ENCODE data around the gene CEND1.
A peak's percentile ranks its signal among the peaks of the same experiment; 100 is the strongest.

The CEND1 gene

DNA sequence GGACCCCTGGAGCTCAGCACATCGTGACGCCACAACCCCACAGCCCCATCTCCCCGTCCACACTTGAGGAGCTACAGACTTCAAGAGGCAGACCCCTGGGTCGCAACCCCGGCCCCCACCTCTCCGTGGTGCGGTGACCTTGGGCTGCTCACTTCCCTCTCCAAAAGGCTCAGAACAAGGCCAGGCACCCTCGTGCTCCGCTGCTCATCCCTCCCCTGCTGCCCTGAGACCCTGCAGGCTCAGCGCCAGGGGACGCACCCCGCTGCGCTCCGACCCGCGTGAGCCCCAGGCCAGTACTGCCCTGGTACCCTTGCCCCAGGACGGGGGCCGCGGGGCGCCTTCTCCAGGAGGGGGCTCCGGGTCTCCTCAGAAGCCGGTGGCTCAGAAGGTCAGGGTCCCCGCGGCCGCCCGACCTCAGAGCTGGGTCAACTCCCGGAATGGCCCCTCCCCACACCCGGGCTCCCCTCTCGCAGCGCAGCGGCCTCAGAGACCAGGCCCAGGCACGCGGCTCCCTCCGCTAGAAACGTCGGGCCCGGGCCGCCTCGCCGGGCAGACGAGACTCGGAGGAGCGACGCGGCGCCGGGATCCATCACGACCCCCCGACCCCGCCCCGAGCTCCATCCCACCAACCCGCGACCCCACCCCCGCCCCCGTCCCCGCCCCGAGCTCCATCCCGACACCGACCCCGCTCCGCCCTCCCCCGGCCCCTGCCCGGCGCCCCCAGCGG is 13.2 kb downstream of the CEND1 start:
- DNase-seq (ENCODE audit: low read depth): peak; percentile 47
- no peak for TF ChIP-seq CTCF (IDR thresholded peaks at IDR 0.05; ENCODE audit: insufficient read depth, low read depth, low read length, missing control alignments)
- peak overlapping the region; percentile 92 for H3K4me3 ChIP-seq (ENCODE audit: low read depth, low read length)

- H3K4me3 ChIP-seq (ENCODE audit: low read depth, low read length): peak overlapping the region; percentile 92
- no peak for DNase-seq (ENCODE audit: low read depth)
- no peak for TF ChIP-seq CTCF (IDR thresholded peaks at IDR 0.05; ENCODE audit: insufficient read depth, low read depth, low read length, missing control alignments)
Measured at GRCh38 chr11:776263-776560, 13.7 kb downstream of the CEND1 start.

GRCh38 chr11:774873-775592 is 14.9 kb downstream of the CEND1 start:
- no peak for TF ChIP-seq CTCF (IDR thresholded peaks at IDR 0.05; ENCODE audit: insufficient read depth, low read depth, low read length, missing control alignments)
- no peak for DNase-seq (ENCODE audit: low read depth)
- no peak overlapping the region for H3K4me3 ChIP-seq (ENCODE audit: low read depth, low read length)

GRCh38 chr11:773830-774229 is 16.1 kb downstream of the CEND1 start:
- no peak for TF ChIP-seq CTCF (IDR thresholded peaks at IDR 0.05; ENCODE audit: insufficient read depth, low read depth, low read length, missing control alignments)
- DNase-seq (ENCODE audit: low read depth): no peak
- no peak overlapping the region for H3K4me3 ChIP-seq (ENCODE audit: low read depth, low read length)

DNA sequence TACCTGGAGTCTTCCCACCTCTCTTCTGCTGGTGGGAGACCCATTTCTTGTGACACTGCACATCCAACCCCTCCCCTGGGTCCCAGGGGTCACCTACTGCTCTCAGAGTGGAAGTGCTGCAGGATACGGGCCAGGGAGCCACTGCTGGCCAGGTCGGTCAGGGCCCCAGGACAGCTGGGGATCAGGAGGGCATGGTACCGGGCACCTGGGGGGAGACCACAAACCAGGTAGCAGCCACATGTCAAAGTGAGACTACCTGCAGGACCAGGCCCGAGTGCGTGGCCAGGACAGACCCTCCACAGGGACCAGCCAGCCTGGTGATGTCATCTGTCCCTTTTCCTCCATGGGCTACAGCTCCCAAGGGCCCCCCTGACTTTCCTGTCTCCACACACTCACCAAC is 16.5 kb downstream of the CEND1 start:
- no peak for DNase-seq (ENCODE audit: low read depth)
- no peak for TF ChIP-seq CTCF (IDR thresholded peaks at IDR 0.05; ENCODE audit: insufficient read depth, low read depth, low read length, missing control alignments)

GRCh38 chr11:772429-773390 is 17.2 kb downstream of the CEND1 start:
- TF ChIP-seq CTCF (IDR thresholded peaks at IDR 0.05; ENCODE audit: insufficient read depth, low read depth, low read length, missing control alignments): no peak
- DNase-seq (ENCODE audit: low read depth): no peak

More for the DNA sequence above, 16.5 kb downstream of the CEND1 start:
- H3K4me3 ChIP-seq (ENCODE audit: low read depth, low read length): no peak overlapping the region

More at GRCh38 chr11:772429-773390, 17.2 kb downstream of the CEND1 start:
- H3K4me3 ChIP-seq (ENCODE audit: low read depth, low read length): no peak overlapping the region

Measured in GM12865 (cell line).